Measurements from ENCODE around the gene ZNF516.
A peak's percentile ranks its signal among the peaks of the same experiment; 100 is the strongest.

Gene ZNF516

GRCh38 chr18:76468345-76469304 is 26.4 kb downstream of the ZNF516 start:
- FAIRE-seq (no peak), DNase-seq (ENCODE audit: insufficient read length, low spot score) (no peak)
- TF ChIP-seq CTCF (IDR thresholded peaks at IDR 0.05; ENCODE audit: insufficient read depth, missing control alignments) = no peak

- FAIRE-seq (peak; percentile 91), DNase-seq (ENCODE audit: insufficient read length, low spot score) (no peak)
- TF ChIP-seq CTCF (IDR thresholded peaks at IDR 0.05; ENCODE audit: insufficient read depth, missing control alignments) = no peak
Observed at GRCh38 chr18:76467371-76468190, 27.5 kb downstream of the ZNF516 start.

- no peak for DNase-seq (ENCODE audit: insufficient read length, low spot score)
- no peak for TF ChIP-seq CTCF (IDR thresholded peaks at IDR 0.05; ENCODE audit: insufficient read depth, missing control alignments)
- no peak for FAIRE-seq
Observed at GRCh38 chr18:76466410-76466991, 28.5 kb downstream of the ZNF516 start.

GRCh38 chr18:76465630-76466409 is 29.2 kb downstream of the ZNF516 start:
- TF ChIP-seq CTCF (IDR thresholded peaks at IDR 0.05; ENCODE audit: insufficient read depth, missing control alignments) = no peak
- peak; percentile 72 for FAIRE-seq
- DNase-seq (ENCODE audit: insufficient read length, low spot score) = no peak

GRCh38 chr18:76464281-76465259 is 30.5 kb downstream of the ZNF516 start:
- DNase-seq (ENCODE audit: insufficient read length, low spot score) (no peak), FAIRE-seq (peak; percentile 73)
- TF ChIP-seq CTCF (IDR thresholded peaks at IDR 0.05; ENCODE audit: insufficient read depth, missing control alignments) = no peak

Measured in D721Med (cell line).